ENCODE results near the gene PIGM.

GRCh38 chr1:160020196-160020595, 11.6 kb downstream of the PIGM start:
- TF ChIP-seq POLR2A (IDR thresholded peaks at IDR 0.05) (no peak), EP300 (IDR thresholded peaks at IDR 0.05) (no peak)
- TF ChIP-seq, protein P1, sequence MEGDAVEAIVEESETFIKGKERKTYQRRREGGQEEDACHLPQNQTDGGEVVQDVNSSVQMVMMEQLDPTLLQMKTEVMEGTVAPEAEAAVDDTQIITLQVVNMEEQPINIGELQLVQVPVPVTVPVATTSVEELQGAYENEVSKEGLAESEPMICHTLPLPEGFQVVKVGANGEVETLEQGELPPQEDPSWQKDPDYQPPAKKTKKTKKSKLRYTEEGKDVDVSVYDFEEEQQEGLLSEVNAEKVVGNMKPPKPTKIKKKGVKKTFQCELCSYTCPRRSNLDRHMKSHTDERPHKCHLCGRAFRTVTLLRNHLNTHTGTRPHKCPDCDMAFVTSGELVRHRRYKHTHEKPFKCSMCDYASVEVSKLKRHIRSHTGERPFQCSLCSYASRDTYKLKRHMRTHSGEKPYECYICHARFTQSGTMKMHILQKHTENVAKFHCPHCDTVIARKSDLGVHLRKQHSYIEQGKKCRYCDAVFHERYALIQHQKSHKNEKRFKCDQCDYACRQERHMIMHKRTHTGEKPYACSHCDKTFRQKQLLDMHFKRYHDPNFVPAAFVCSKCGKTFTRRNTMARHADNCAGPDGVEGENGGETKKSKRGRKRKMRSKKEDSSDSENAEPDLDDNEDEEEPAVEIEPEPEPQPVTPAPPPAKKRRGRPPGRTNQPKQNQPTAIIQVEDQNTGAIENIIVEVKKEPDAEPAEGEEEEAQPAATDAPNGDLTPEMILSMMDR (IDR thresholded peaks at IDR 0.05): no peak
